ENCODE data around the gene CTBP2.

The CTBP2 gene

DNA sequence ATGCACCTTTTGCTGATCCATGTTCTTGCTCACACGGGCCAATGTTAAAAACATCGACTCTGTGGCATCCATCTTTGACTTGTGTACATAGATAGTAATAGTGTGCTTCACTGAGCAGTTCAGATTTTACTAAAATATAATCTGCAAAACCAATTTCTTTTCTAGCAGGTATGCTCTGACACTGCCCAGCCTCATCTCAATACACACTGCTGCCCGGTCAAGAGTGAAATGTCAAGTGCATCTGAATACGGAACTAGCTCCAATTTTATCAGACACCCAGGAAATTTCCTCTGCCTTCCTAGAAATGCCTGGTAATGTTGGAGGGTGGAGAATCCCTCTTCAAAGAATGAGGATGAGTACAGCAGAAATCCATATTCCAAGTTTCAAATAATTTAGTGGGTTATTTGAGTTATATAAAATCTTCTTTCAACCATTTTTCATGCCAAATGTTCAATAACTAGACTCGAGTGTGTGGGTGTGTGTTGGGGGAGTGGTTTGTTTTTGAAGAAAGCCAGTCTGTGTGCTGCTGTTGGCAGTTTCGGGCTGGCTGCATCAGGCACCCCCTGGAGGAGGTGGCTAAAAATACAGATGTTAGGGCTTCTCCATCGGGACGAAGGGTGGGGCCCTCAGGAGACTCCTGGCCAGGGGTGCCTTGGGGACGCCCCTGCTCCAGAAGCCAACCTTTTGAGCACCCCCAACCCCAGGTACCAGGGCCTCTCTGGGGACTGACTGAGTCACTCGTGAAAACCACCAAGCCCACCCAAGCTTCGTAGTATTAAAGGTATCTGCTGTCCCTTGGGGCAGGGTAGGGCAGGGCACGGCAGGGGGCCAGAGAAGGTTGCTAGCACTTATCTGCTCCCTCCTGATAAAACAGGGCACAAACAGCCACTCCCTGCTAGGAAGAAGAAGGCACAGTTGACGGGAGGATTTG lies 15.4 kb downstream of the CTBP2 start:
- no peak for DNase-seq (ENCODE audit: low read depth in 2 of 2, low spot score in 1 of 2)

DNA sequence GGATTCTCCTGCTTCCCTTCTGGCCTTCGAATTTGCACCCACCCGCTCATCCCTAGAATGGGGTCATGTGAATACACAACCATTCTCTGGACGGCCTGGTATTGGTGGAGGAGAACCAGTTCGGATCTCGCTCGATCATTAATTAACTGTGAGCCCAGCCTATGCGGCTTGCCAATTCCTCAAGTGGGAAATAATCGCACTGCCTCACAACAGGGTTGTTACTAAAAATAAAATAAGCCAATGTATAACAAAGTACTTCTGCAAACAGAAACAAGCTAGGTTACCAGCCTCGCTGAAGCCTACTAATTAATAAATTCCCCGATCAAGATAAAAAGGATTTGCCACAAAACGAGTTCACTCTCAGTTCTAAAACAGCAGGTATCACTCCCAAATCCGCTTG lies 16.2 kb downstream of the CTBP2 start:
- no peak for DNase-seq (ENCODE audit: low read depth in 2 of 2, low spot score in 1 of 2)

DNA sequence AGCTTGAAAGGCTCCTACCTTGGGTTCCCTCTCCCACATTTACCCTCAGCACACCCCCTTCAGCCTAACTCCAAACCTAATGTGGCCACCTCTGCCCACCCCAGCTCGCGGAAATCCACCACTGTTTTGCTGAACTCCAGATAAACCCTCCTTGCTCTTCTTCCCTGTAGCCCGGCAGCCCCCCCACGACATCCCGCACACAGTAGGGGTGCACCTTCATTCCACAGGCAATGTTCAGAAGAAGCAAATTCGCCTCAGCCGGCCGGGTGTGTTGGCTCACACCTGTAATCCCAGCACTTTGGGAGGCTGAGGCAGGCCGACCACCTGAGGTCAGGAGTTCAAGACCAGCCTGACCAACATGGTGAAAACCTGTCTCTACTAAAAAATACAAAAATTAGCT lies 17.4 kb downstream of the CTBP2 start:
- DNase-seq (ENCODE audit: low read depth in 2 of 2, low spot score in 1 of 2): no peak

DNA sequence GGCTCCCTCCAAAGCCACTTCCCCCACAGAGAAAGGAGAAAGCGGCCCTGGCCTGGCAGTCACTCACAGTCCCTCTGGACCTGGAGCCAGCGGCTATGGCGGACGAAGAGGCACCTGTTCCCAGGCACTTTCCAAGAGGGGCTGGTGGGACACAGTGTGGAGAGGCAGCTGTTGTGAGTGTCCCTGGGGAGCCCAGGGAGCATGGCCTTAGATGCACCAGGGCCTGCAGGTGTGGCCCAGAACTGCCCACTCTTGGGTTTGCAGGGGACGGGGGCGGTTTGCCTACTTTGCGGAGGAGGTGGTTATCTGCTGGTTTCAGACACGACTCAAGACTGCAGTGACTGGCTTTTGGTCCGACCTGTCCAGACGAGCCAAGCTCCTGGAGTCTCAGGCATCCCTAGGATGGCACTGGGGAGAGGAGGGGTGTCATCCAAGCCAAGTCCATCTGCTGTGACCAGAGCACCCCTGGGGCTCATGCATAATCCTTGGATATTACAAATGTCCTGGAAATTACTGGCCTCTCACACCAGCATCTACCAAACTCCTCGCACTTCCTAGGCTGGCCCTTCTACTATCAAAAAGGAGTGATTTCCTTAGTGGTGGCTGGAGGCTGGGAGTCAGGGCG lies 18.4 kb downstream of the CTBP2 start:
- no peak for DNase-seq (ENCODE audit: low read depth in 2 of 2, low spot score in 1 of 2)

DNA sequence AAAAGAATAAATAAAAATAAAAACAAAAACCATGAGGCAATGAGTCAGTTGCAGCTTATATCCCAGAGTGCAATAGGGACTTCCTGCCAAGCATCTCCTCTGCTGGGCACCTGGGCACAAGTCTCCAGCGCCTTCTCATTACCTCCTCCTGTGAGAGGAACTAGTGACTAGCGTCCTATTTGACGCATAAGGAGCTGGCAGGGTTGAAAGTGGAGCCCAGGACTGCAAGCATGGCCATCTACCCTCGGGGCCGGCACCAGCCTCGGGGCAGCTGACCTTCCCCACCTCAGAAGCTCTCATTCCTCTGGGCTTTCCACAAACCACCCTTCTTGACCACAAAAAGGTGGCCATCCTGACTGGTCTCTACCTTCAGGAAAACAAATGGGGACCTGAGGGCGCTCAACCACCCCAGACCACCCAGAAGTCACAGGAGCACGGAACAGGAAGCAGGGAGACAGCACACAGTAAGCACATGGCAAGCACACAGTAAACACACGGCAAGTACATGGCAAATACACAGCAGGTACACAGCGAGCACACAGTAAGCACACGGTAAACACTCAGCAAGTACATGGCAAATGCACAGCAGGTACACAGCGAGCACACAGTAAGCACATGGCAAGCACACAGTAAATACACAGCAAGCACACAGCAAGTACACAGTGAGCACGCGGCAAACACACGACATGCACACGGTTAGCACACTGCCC lies 19.1 kb downstream of the CTBP2 start:
- no peak for DNase-seq (ENCODE audit: low read depth in 2 of 2, low spot score in 1 of 2)

DNA sequence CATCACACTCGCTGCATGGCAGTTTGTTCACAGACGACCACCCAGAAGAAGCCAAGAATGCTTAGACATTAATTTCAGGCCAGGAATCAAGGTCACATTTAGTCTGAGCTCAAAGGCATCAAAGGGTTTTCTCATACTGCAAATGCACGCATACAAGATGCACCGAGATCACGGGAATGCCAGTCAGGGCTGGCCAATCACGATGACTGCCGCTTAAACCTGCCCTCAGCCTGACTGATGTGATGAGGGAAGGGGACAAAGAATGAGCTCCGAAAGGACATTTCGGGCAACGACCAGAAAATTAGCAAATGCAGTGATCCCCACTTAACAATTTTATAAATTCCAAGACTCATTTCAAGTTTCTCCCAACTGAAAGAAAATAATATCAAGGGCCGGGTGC lies 20.2 kb downstream of the CTBP2 start:
- no peak for DNase-seq (ENCODE audit: low read depth in 2 of 2, low spot score in 1 of 2)

DNA sequence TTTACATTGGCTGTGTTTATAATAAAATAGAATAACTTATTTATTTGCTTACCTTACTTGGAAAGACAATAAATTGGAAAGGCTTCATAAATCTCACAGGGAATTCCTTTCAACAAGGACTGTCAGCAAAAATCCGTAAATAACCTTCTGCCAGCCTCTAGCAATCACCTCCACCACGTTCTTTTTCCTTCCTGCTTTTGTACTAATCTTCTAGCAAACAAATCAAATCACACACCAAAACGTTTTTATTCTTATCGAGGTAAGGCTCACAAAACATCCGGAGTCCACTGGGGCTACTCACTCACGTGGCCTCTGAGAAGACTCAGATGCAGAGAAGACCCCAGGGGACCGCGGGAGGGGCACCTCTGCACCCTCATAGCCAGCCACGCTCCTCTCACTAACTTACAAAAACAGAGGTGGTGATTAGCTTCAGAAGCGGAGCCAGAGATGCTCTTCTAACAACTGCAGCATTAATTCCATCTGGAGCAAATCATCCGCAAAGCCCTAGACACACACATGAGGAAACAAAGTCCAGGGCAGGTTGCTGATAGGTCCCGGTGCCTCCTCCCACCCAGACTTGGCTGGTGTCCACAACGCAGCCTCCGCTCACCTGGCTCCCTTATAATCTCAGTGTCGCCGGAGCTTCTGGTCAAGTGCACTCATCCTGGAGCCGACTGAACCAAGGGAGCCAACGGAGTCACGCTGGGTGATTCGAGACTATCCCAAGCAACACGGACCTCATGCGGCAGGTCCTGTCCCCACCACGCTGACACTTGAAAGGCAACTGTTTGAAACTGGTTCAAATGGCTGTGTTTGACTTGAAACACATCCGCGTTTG lies 22.5 kb downstream of the CTBP2 start:
- DNase-seq (ENCODE audit: low read depth in 2 of 2, low spot score in 1 of 2): no peak

DNA sequence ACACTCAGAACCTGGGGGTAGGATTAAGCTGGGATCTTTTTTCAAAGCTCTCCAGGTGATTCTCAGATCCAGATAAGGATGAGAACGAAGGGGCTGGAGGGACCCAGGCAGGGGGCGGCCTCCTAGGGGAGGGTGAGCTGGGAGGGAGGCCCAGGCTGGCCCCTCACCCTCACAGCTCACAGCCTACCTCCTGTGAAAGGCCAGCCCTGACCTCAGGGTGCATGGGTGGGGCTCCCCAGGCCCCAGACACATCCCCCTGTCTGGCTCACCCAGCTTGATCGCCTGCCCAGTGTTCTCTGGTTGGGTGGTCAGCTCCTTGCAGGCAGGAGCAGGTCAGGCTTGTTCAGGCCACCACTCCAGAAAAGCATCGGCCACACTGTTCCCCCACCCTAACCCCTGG lies 24.3 kb downstream of the CTBP2 start:
- no peak for DNase-seq (ENCODE audit: low read depth in 2 of 2, low spot score in 1 of 2)

DNA sequence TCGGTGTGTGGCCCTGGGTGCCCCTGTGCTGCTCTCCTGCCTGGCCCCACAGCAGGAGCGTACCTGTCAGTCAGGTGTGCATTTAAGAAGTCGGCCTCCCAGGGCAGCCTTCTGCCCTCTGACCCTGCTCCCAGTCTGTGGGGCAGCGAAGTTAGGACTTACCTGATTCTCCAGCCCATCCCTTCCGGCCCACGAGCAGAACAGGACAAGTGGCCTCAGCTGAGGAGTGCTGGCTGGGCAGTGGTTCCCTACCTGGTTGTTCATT lies 24.7 kb downstream of the CTBP2 start:
- DNase-seq (ENCODE audit: low read depth in 2 of 2, low spot score in 1 of 2): no peak

DNA sequence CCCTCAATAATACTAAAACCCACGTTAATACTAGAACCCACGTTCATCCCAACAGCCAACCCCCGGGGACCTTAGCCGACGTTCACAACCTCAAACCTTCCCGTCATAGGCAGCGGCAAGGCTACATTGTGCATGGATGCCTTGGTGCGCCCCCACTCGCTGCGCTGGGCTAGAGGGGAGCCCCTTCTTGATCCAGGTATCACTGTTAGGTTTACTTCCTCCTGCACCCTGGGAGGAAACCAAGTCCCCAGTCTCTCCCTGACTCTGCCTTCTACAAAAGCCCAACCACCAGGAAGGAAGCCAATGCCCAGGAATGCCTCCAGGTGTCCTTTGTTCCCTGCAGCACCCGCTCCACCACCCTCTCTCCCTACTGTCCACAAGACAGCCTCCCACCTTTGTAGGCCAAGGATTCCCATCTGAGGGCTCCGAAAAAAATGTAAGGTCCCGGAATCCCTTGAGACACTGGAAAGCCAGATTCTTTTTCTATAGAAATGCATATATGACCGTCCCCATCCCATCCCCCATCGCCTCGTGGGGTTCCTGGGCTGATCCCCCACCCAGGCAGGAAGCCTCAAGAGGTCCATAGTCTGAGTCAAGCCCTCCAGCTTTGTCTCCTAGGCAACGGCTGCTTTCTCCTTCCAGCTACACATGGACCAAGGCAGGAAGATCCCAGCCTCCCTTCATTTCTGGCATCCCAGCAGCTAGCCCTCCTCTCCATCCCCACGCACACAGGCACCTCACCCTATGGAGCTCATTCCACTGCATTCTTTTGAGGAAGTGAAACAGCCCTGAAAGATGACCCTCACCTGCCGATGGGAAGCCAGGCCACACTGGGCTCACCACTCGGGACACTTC lies 25.2 kb downstream of the CTBP2 start:
- no peak for DNase-seq (ENCODE audit: low read depth in 2 of 2, low spot score in 1 of 2)

DNA sequence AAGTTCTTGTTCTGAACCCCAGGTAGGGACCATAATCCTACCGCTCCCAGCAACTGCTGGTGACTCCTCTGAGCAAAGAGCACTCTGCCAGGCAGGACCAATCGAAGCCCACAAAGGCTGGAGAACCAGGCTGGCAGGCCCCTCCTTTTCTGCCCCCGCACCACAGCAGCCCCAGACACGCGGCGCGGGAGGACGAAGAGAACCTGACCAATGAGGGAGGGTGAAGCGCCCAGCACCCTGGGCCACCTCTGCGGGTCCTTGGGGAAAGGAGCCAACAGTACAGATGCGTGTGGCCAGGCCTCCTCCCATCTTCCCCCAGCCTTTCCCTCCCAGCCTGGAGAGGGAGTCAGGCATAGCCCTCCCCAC lies 25.9 kb downstream of the CTBP2 start:
- DNase-seq (ENCODE audit: low read depth in 2 of 2, low spot score in 1 of 2): no peak

DNA sequence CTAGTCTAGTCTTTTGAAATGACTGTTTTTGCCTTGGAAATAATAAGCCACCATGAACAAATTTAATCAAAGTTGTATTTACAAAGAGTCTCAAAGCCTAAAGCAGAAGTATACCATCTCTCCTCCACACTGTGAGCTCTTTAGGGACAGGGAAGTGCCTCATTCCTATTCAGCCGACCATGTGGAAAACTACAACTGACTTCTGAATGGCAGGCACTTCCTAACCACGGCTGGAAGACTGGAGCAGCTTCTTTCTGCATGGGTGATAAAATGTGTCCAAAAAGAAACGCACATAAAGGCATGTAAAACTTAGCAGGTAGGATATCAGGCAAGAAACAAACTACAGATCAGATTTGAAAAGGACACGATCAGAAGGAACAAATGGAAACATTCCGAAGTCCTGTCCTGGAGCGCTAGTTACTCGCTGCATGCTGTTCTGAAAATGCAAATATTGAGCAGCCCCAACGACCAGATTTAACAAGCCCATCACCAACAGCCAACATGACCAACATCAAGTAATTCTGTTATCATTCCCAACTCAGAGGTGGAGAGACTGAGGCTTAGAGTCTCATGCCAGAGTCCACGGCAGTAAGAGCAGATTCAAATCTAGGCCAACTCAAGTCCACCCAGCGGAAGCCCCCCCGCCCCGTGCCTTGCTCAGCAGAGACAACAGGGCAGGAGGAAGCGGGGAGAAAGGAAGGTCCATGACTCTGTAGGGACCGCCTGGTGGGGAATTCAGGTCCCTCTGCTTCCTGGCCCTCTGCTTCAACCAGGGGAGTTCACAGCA lies 26.5 kb downstream of the CTBP2 start:
- no peak for DNase-seq (ENCODE audit: low read depth in 2 of 2, low spot score in 1 of 2)

DNA sequence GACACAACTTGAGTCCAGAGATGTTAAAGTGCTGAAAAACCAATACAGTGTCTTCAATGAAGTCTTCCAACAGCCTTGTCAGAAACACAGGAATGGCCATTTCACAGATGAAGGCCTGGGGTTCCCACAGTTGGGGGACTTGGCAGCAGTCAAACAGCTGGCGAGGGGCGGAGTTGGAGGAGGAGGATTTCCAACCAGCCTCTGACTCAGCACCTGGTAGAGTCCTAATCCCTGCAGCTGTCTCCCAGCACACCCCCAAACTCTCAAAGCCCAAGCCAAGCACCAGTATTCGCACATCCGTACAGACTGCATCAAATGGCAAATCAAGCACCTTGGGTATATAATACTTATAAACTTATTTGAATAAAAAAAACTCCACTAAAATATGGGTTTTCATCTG lies 28.0 kb downstream of the CTBP2 start:
- DNase-seq (ENCODE audit: low read depth in 2 of 2, low spot score in 1 of 2): no peak

DNA sequence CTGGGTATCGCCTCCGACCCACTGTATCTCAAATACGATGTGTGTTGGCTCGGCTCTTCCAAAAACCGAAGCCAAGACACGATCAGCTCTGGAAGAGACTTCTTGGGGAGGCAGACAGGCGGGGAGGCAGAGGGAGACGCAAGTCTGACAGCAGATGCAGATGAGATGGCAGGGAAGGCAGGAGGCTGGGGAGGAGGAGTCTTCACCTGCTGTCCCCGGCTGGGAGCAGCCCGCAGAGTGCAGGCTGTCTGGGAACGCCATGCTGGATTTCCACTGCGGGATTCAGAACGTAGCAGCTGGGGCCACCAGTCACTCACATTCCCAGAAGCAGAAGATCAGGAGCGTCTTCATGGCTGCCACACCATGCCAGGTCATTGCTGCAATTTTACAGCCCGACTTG lies 29.4 kb downstream of the CTBP2 start:
- no peak for DNase-seq (ENCODE audit: low read depth in 2 of 2, low spot score in 1 of 2)

DNA sequence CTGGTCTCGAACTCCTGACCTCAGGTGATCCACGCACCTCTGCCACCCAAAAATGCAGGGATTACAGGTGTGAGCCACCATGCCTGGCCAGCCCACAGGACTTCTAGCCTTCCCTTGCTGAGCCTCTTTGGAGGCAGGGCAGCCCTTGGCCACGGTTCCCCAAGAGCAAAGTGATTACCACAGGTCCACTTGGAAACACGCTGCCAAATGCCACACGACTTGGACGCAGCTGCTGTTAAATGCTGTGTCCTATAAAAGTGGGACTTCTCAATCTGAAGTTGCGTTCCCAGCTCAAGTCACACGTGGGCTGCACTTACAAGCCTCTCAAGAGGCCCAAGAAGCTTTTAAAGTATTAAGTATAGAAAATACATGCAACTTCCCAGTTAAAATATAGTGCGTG lies 30.1 kb downstream of the CTBP2 start:
- DNase-seq (ENCODE audit: low read depth in 2 of 2, low spot score in 1 of 2): no peak

DNA sequence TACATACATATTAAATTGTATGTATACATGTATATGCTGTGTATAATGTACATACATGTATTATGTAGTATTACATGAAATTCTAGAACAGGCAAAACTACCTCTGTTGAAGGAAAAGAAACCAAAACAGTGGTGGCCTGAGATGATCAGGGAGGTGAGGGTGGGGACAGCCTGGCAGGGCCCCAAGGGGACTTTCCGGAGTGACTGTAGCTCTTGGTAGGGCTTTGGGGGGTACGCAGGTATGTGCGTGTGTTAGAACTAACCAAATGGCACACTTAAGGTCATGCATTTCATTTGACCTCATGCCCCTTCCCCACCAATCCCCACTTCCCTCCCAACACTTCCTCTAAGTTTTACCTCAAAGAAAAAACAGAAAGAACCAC lies 31.3 kb downstream of the CTBP2 start:
- no peak for DNase-seq (ENCODE audit: low read depth in 2 of 2, low spot score in 1 of 2)

DNA sequence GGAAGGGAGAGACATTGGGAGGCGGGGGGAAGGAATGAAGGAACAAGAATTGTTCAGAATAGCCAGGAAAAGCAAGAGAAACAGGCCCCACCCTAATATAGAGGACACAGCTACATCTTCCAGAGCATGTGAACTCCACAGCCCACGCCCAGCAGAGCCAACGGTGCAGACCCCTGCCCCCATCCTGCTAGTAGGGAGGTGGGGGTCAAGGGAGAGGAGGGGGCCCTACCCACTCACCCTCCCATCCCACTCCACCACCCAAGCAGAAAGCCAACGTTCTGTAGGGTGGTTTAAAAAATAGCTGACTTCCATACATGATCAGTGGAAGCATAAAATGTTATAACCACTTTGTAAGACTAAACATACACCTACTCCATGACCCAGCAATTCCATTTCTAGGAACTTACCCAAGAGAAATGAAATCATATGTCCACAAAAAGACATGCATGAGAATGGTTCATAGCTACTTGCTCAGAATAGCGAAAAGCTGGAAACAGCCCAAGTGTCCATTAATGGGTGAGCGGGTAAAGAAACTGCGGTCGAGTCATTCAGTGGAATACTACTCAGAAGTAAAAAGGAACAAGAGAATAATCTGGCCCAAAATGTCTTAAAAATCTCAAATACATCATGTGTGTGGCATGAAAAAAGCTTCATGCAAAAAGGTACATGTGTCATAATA lies 31.8 kb downstream of the CTBP2 start:
- no peak for DNase-seq (ENCODE audit: low read depth in 2 of 2, low spot score in 1 of 2)

DNA sequence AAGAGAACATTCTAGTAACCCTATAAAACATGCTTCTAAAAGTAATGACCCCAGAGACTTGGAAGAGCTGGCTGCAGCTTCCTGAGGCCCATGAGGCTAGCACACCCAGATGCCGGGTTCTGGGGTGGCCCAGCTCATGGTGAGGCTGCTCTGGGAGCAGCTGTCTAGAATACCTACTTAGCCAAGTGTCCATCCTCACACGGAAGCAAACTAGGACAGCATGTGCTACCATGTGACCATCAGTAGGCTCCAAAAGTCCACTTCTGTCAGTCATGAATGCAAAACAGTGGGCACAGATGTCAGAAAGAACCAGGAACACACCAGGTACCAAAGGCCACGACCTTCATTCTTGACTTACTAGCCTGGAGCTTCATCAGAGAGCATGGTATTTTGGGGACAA lies 32.4 kb downstream of the CTBP2 start:
- DNase-seq (ENCODE audit: low read depth in 2 of 2, low spot score in 1 of 2): no peak

DNA sequence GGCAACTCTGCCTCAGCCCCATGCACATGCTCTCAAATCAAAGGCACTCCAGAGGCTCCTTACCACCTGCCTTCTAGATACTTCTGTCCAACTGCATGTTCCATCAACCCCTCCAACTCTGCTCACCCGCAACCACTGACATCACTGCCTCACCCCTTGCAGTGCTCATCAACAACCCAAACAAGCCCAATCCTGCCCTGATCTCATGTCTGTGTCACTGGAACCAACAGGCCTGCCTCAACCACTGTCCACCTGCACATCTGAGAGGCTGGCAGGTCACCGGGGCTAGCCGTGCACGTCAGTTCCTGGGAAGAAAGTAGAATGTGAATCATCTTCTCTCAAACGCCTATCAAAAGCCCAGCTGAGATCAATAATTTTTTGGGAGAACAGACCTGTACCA lies 33.3 kb downstream of the CTBP2 start:
- no peak for DNase-seq (ENCODE audit: low read depth in 2 of 2, low spot score in 1 of 2)

Measured in stimulated activated CD8-positive, alpha-beta memory T cell treated with anti-CD3 and anti-CD28 coated beads, Interleukin-4, amount 100 ng/mL, for 4 hours (primary cell).